H1 (cell line): ENCODE measurements around the gene FASTK. TPM values are rescaled to one million over a fixed set of nuclear protein-coding genes. Genes with fewer than 3 reads are reported as not detected.

ENCODE experiments used
- CTCF ChIA-PET: fragments of 300-600 bp; sonication (Branson Sonifier 250); formaldehyde crosslinking; loops from one replicate; lab custom pipeline; 2021; ENCODE audit not compliant: partially characterized antibody; lab: Charles Lee
- POLR2A ChIA-PET: fragments of 300-600 bp; sonication (Branson Sonifier 250); formaldehyde crosslinking; loops from one replicate; lab custom pipeline; 2021; ENCODE audit warnings: inconsistent platforms; ENCODE audit not compliant: partially characterized antibody; lab: Charles Lee
- DNase-seq, 2 experiments: peaks; one replicate each; pipeline versions ENCODE4 v3.0.0 to v3.0.0-alpha.2; 2010 to 2022; ENCODE audit warnings: low spot score in 2 of 2, low read depth in 1 of 2, mixed read lengths in 1 of 2
- FAIRE-seq: peaks from 2 replicates; lab custom pipeline; 2011; peaks lifted over from hg19 to GRCh38; lab: Jason Lieb, UNC
- H2AFZ ChIP-seq: 2 replicates; pipeline ENCODE4 v1.8.1; 2012; ENCODE audit warnings: low read length, inconsistent platforms
- H2AK5ac ChIP-seq: 2 replicates; pipeline ENCODE4 v1.6.1; 2013; ENCODE audit warnings: low read depth, low read length
- H2BK120ac ChIP-seq: replicated peaks from 2 replicates; pipeline ENCODE3; 2013; ENCODE audit warnings: low read depth, low read length, inconsistent platforms
- H2BK12ac ChIP-seq: 2 replicates; pipeline ENCODE4 v1.6.1; 2013; ENCODE audit warnings: low read depth, low read length
- H2BK15ac ChIP-seq: 2 replicates; pipeline ENCODE4 v1.6.1; 2013; ENCODE audit warnings: low read length
- H2BK20ac ChIP-seq: 2 replicates; pipeline ENCODE4 v1.6.1; 2013; ENCODE audit warnings: low read length
- H2BK5ac ChIP-seq: 2 replicates; pipeline ENCODE4 v1.6.1; 2013; ENCODE audit warnings: low read depth, low read length
- H3K14ac ChIP-seq: 2 replicates; pipeline ENCODE4 v1.6.1; 2013; ENCODE audit warnings: inconsistent platforms; ENCODE audit not compliant: insufficient read length
- H3K18ac ChIP-seq: 2 replicates; pipeline ENCODE4 v1.6.1; 2013; ENCODE audit warnings: low read length; ENCODE audit errors: extremely low read depth
- H3K23ac ChIP-seq: 2 replicates; pipeline ENCODE4 v1.6.1; 2013; ENCODE audit warnings: inconsistent platforms; ENCODE audit not compliant: insufficient read length
- H3K23me2 ChIP-seq: 2 replicates; pipeline ENCODE4 v1.6.1; 2013; ENCODE audit warnings: low read depth, low read length
- H3K27ac ChIP-seq: 2 replicates; pipeline ENCODE4 v1.6.1; 2011; ENCODE audit warnings: low read depth, low read length, inconsistent platforms
- H3K27me3 ChIP-seq, 4 experiments: replicated peaks in 1 of 4; 1 replicate in 1 of 4; 2 replicates in 3 of 4; pipeline versions ENCODE4 v1.6.1 to v1.8.1; 2011 to 2013; ENCODE audit warnings: low read length in 3 of 4, mild to moderate bottlenecking in 3 of 4, inconsistent platforms in 2 of 4, mixed read lengths in 2 of 4, moderate library complexity in 1 of 4; ENCODE audit not compliant: control insufficient read depth in 3 of 4, insufficient read depth in 3 of 4; ENCODE audit errors: extremely low read depth in 1 of 4
- H3K36me3 ChIP-seq, 4 experiments: 2 replicates each; pipeline versions ENCODE4 v1.6.1 to v1.8.1; 2011 to 2013; ENCODE audit warnings: mild to moderate bottlenecking in 4 of 4, low read length in 3 of 4, moderate library complexity in 2 of 4, control low read depth in 1 of 4, inconsistent platforms in 1 of 4; ENCODE audit not compliant: insufficient read depth in 4 of 4, control insufficient read depth in 2 of 4
- H3K4ac ChIP-seq: replicated peaks from 2 replicates; pipeline ENCODE3; 2013; ENCODE audit warnings: low read length, low read depth, mixed read lengths, inconsistent platforms; ENCODE audit not compliant: insufficient read length
- H3K4me1 ChIP-seq, 4 experiments: replicated peaks in 1 of 4; 1 replicate in 1 of 4; 2 replicates in 3 of 4; pipeline versions ENCODE4 v1.6.1 to v1.8.1; 2011 to 2013; ENCODE audit warnings: low read length in 3 of 4, inconsistent platforms in 2 of 4, mixed read lengths in 1 of 4; ENCODE audit not compliant: insufficient read depth in 4 of 4, control insufficient read depth in 3 of 4
- H3K4me2 ChIP-seq, 2 experiments: 2 replicates each; pipeline versions ENCODE4 v1.6.1 to v1.8.1; 2011 to 2013; ENCODE audit warnings: low read depth in 2 of 2, low read length in 2 of 2, control low read depth in 1 of 2, inconsistent platforms in 1 of 2, mild to moderate bottlenecking in 1 of 2; ENCODE audit not compliant: insufficient read depth in 1 of 2
- H3K4me3 ChIP-seq, 4 experiments: fragments of 200-600, 300-600 bp in 1 of 4; sonication (generic), shearing (Covaris generic), sonication (Bioruptor Twin) in 1 of 4; 2 replicates each; pipeline versions ENCODE4 v1.5.1 to v1.8.1; 2011 to 2016; ENCODE audit warnings: low read length in 4 of 4, low read depth in 3 of 4, control low read depth in 2 of 4, inconsistent platforms in 2 of 4, mild to moderate bottlenecking in 2 of 4, mixed read lengths in 1 of 4, moderate library complexity in 1 of 4; ENCODE audit not compliant: insufficient read depth in 2 of 4; ENCODE audit errors: extremely low read depth in 1 of 4
- H3K56ac ChIP-seq: replicated peaks from 2 replicates; pipeline ENCODE3; 2013; ENCODE audit warnings: low read depth, mild to moderate bottlenecking, mixed read lengths, low read length, inconsistent platforms; ENCODE audit not compliant: insufficient read length
- H3K79me1 ChIP-seq: 2 replicates; pipeline ENCODE4 v1.6.1; 2013; ENCODE audit warnings: low read depth, low read length, control low read depth
- H3K79me2 ChIP-seq, 2 experiments: 2 replicates each; pipeline versions ENCODE4 v1.6.1 to v1.8.1; 2012 to 2013; ENCODE audit warnings: low read length in 2 of 2, mild to moderate bottlenecking in 2 of 2, inconsistent platforms in 1 of 2; ENCODE audit not compliant: insufficient read depth in 2 of 2, control insufficient read depth in 1 of 2
- H3K9ac ChIP-seq, 4 experiments: replicated peaks in 1 of 4; 1 replicate in 1 of 4; 2 replicates in 3 of 4; pipeline versions ENCODE4 v1.6.1 to v1.8.1; 2011 to 2013; ENCODE audit warnings: low read depth in 3 of 4, low read length in 3 of 4, control low read depth in 2 of 4, mild to moderate bottlenecking in 2 of 4, moderate library complexity in 2 of 4, inconsistent platforms in 1 of 4; ENCODE audit errors: extremely low read depth in 1 of 4
- H3K9me3 ChIP-seq, 2 experiments: 2 replicates each; pipeline versions ENCODE4 v1.6.1 to v1.8.1; 2012 to 2013; ENCODE audit warnings: mild to moderate bottlenecking in 2 of 2, moderate library complexity in 2 of 2, control low read depth in 1 of 2, inconsistent platforms in 1 of 2, low read depth in 1 of 2, low read length in 1 of 2, mixed read lengths in 1 of 2; ENCODE audit not compliant: insufficient read depth in 2 of 2
- H4K20me1 ChIP-seq, 2 experiments: replicated peaks in 1 of 2; 2 replicates each; pipeline versions ENCODE3 to v1.8.1; 2011 to 2013; ENCODE audit warnings: inconsistent platforms in 2 of 2, low read length in 2 of 2, mild to moderate bottlenecking in 1 of 2; ENCODE audit not compliant: insufficient read depth in 2 of 2, control insufficient read depth in 1 of 2
- H4K5ac ChIP-seq: 2 replicates; pipeline ENCODE4 v1.6.1; 2013; ENCODE audit warnings: low read length, low read depth, mixed read lengths, inconsistent platforms; ENCODE audit not compliant: insufficient read length
- H4K8ac ChIP-seq: 2 replicates; pipeline ENCODE4 v1.8.0; 2013; ENCODE audit warnings: mild to moderate bottlenecking, moderate library complexity, low read length, inconsistent platforms; ENCODE audit not compliant: insufficient read depth; ENCODE audit errors: extremely low read depth
- H4K91ac ChIP-seq: replicated peaks from 2 replicates; pipeline ENCODE3; 2013; ENCODE audit warnings: low read length, mixed read lengths, inconsistent platforms; ENCODE audit not compliant: insufficient read length
- ASH2L ChIP-seq: fragments of 200-600, 300-600 bp; sonication (generic); IDR thresholded peaks from one replicate; pipeline ENCODE4 v1.7.1; 2017; ENCODE audit warnings: low read length
- CTCF ChIP-seq, 3 experiments: IDR thresholded peaks; 1 replicate in 2 of 3; 2 replicates in 1 of 3; pipeline versions ENCODE4 v1.5.1 to v1.6.1; 2011; ENCODE audit warnings: low read length in 3 of 3, mild to moderate bottlenecking in 3 of 3, inconsistent platforms in 2 of 3, low read depth in 1 of 3, moderate library complexity in 1 of 3; ENCODE audit not compliant: insufficient read depth in 1 of 3; ENCODE audit errors: control extremely low read depth in 1 of 3
- GABPA ChIP-seq: IDR thresholded peaks from 2 replicates; pipeline ENCODE4 v1.6.1; 2011; ENCODE audit warnings: mild to moderate bottlenecking, low read length, moderate library complexity, borderline replicate concordance; ENCODE audit not compliant: insufficient read depth
- GTF2F1 ChIP-seq: IDR thresholded peaks from 2 replicates; pipeline ENCODE4 v1.6.1; 2012; ENCODE audit warnings: low read depth, low read length, improper control_type of control experiment, borderline replicate concordance
- POLR2A ChIP-seq, 2 experiments: IDR thresholded peaks; 1 replicate in 1 of 2; 2 replicates in 1 of 2; pipeline ENCODE4 v1.6.1; 2011; ENCODE audit warnings: low read depth in 2 of 2, low read length in 2 of 2, mild to moderate bottlenecking in 2 of 2; ENCODE audit errors: control extremely low read depth in 1 of 2
- RAD21 ChIP-seq, 2 experiments: IDR thresholded peaks in 1 of 2; conservative IDR thresholded peaks in 1 of 2; 2 replicates each; pipeline ENCODE4 v1.6.1; 2011; ENCODE audit warnings: low read depth in 2 of 2, low read length in 2 of 2, improper control_type of control experiment in 1 of 2, inconsistent platforms in 1 of 2, mild to moderate bottlenecking in 1 of 2, moderate library complexity in 1 of 2
- SIN3A ChIP-seq, 2 experiments: IDR thresholded peaks in 1 of 2; conservative IDR thresholded peaks in 1 of 2; 2 replicates each; pipeline ENCODE4 v1.6.1; 2011 to 2012; ENCODE audit warnings: low read length in 2 of 2, improper control_type of control experiment in 1 of 2, low read depth in 1 of 2, mild to moderate bottlenecking in 1 of 2
- TCF12 ChIP-seq: IDR thresholded peaks from 2 replicates; pipeline ENCODE4 v1.6.1; 2011; ENCODE audit warnings: low read depth, mild to moderate bottlenecking, low read length
- WGBS, 2 experiments: shearing (Covaris generic) in 1 of 2; methylation state at CpG; one replicate each; pipeline versions ENCODE4 v1.1.6 to v1.1.7; 2013 to 2015; ENCODE audit warnings: low lambda C conversion rate in 2 of 2, mixed read lengths in 2 of 2, inconsistent platforms in 1 of 2, low coverage in 1 of 2, missing lambda C conversion rate in 1 of 2; ENCODE audit not compliant: insufficient replicate concordance in 2 of 2, insufficient coverage in 1 of 2, insufficient read length in 1 of 2; ENCODE audit errors: extremely low coverage in 1 of 2, missing lambda C conversion rate in 1 of 2; 5-methylcytosine and 5-hydroxymethylcytosine counted together
- polyA plus RNA-seq, 7 experiments: library from polyadenylated mRNA; depleted of rRNA in 3 of 7; stranded (reverse) in 5 of 7; unstranded in 2 of 7; fragments of >200 nt in 5 of 7; fragments of 200-250 nt in 2 of 7; gene quantifications; 1 replicate in 5 of 7; 2 replicates in 1 of 7; 4 replicates in 1 of 7; pipeline versions ENCODE4 v1.2.1 to v1.2.3, GENCODE V29; 2011 to 2013; ENCODE audit warnings: missing spikeins in 2 of 7, mixed read lengths in 2 of 7
- total RNA-seq: library from RNA; stranded (reverse); fragmentation: NEBNext Ultra II Directional; extraction: Animal tissue kit (Norgen Biotek cat#: 25700); gene quantifications from 2 replicates; pipeline ENCODE4 v1.2.1, GENCODE V29; 2021

Gene FASTK
- total and polyA plus RNA-seq, 2 of the 8 experiments (the other 6 are each of a cell fraction or from before 2014, with no cell fraction given): 39.4 to 84.0 TPM

GRCh38 chr7:151091431-151091830, 10.8 kb upstream of the FASTK start:
- no peak overlapping the region for H3K27ac ChIP-seq
- no peak overlapping the region for H3K56ac ChIP-seq
- FAIRE-seq (no peak), DNase-seq (peak in 1 of 2 experiments; percentile 74)
- no peak overlapping the region for H2AFZ ChIP-seq
- H3K4me3 ChIP-seq: no peak overlapping the region
- H2AK5ac ChIP-seq: no peak overlapping the region
- TF ChIP-seq RAD21 (IDR thresholded peaks at IDR 0.05 in 1 of 2, conservative IDR thresholded peaks at IDR 0.05 in 1 of 2; ENCODE audit: low read depth in 2 of 2, low read length in 2 of 2): peak; percentile 65 to 67
- TF ChIP-seq SIN3A (conservative IDR thresholded peaks at IDR 0.05 in 1 of 2, IDR thresholded peaks at IDR 0.05 in 1 of 2; ENCODE audit: low read depth in 1 of 2, low read length in 2 of 2): peak in 1 of 2 experiments; percentile 64; a peak in 1 of 4 replicates
- 0 out of 2 replicates have a peak, but pooled peaks have one; percentile 9 for TF ChIP-seq TCF12
- TF ChIP-seq GABPA: peak; percentile 51; the same call in 1 of the 2 replicates
- TF ChIP-seq ASH2L: no peak
- 0 out of 2 replicates have a peak, but pooled peaks have one; percentile 30 for TF ChIP-seq GTF2F1
- TF ChIP-seq CTCF (IDR thresholded peaks at IDR 0.05; ENCODE audit: control extremely low read depth in 1 of 3, insufficient read depth in 1 of 3, low read depth in 1 of 3, low read length in 3 of 3): peak in 2 of 3 experiments; percentile 78 to 91; a peak in 3 of 4 replicates
- TF ChIP-seq POLR2A (IDR thresholded peaks at IDR 0.05; ENCODE audit: control extremely low read depth in 1 of 2, low read depth in 2 of 2, low read length in 2 of 2): no peak
- H2BK12ac ChIP-seq: no peak overlapping the region
- H2BK120ac ChIP-seq: no peak overlapping the region
- H3K4ac ChIP-seq: no peak overlapping the region
- H3K18ac ChIP-seq: no peak overlapping the region
- H3K23ac ChIP-seq: no peak overlapping the region
- no peak overlapping the region for H2BK15ac ChIP-seq
- CTCF ChIA-PET: interaction anchor here (0.8 to 15.1 kb wide), 22 partner anchors 14 to 182 kb away, joined by 3 to 448 read pairs (median 5); no protein-coding TSS in a partner anchor
- H3K36me3 ChIP-seq: no peaks in the 10 kb centered on the region
- peaks cover 12% of the 10 kb centered on the region; the same call in 1 of the 2 replicates for H3K23me2 ChIP-seq
- no peak overlapping the region for H3K14ac ChIP-seq
- H3K79me2 ChIP-seq: peaks cover 11 to 82% of the 10 kb centered on the region in 2 experiments; a peak in 3 of 4 replicates
- peaks cover 18% of the 10 kb centered on the region; the same call in 1 of the 2 replicates for H3K79me1 ChIP-seq
- no peak overlapping the region for H2BK5ac ChIP-seq
- whole genome bisulfite sequencing, 2 experiments: 69% methylated on average over 6 of the region's 6 CpGs; no CpG with 5 or more reads in 1 of the 2 experiments
- H2BK20ac ChIP-seq: no peak overlapping the region
- no peaks in the 10 kb centered on the region for H3K9me3 ChIP-seq
- H4K91ac ChIP-seq: no peak overlapping the region
- no peak overlapping the region for H3K4me2 ChIP-seq
- H4K20me1 ChIP-seq: peaks cover 48 to 66% of the 10 kb centered on the region in 2 experiments
- H3K4me1 ChIP-seq: peaks cover 3 to 30% (median 20%) of the 10 kb centered on the region in 4 experiments
- no peak overlapping the region for H4K5ac ChIP-seq
- POLR2A ChIA-PET: interaction anchor here (0.7 to 4.9 kb wide), 2 partner anchors 14 to 40 kb away, joined by 3 to 33 read pairs; no protein-coding TSS in a partner anchor
- H4K8ac ChIP-seq: no peak overlapping the region
- peaks cover 0 to 21% (median 9%) of the 10 kb centered on the region in 4 experiments; a peak in 6 of 7 replicates for H3K27me3 ChIP-seq
- H3K9ac ChIP-seq: no peak overlapping the region
